HG03175 (cell line): ENCODE results near the gene HCN4.

Experiments used
- ATAC-seq: cut with Tn5 transposase; IDR thresholded peaks from one replicate; pipeline ENCODE4 v1.9.1; 2021; ENCODE audit warnings: mild to moderate bottlenecking, moderate library complexity; ENCODE audit not compliant: unreplicated experiment

HCN4 gene

GRCh38 chr15:73328149-73328820 lies 40.5 kb downstream of the HCN4 start:
- ATAC-seq, result no peak

- no peak for ATAC-seq
Measured at GRCh38 chr15:73326157-73326556, 42.6 kb downstream of the HCN4 start.

GRCh38 chr15:73325191-73325861 lies 43.4 kb downstream of the HCN4 start:
- ATAC-seq, result no peak

- no peak for ATAC-seq
Measured at GRCh38 chr15:73324496-73325170, 44.1 kb downstream of the HCN4 start.

DNA sequence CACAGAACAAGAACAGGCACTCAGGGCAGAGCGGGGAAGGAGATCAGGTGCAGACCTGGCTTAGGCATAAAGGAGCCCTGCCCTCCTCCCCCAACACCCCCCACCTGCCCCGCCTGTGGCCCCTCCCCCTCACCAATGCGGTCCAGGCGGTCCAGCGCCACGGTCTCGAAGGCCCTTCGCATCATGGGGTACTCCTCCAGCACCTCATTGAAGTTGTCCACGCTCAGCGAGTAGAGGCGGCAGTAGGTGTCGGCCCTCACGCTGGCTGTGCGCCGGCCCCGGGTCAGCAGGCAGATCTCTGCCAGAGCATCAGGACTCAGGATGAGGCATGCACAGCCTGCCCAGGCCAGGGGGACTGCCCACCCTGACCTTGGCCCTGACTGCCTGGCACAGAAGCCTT lies 44.8 kb downstream of the HCN4 start:
- ATAC-seq, result no peak

GRCh38 chr15:73323374-73323955 lies 45.3 kb downstream of the HCN4 start:
- ATAC-seq, result no peak

DNA sequence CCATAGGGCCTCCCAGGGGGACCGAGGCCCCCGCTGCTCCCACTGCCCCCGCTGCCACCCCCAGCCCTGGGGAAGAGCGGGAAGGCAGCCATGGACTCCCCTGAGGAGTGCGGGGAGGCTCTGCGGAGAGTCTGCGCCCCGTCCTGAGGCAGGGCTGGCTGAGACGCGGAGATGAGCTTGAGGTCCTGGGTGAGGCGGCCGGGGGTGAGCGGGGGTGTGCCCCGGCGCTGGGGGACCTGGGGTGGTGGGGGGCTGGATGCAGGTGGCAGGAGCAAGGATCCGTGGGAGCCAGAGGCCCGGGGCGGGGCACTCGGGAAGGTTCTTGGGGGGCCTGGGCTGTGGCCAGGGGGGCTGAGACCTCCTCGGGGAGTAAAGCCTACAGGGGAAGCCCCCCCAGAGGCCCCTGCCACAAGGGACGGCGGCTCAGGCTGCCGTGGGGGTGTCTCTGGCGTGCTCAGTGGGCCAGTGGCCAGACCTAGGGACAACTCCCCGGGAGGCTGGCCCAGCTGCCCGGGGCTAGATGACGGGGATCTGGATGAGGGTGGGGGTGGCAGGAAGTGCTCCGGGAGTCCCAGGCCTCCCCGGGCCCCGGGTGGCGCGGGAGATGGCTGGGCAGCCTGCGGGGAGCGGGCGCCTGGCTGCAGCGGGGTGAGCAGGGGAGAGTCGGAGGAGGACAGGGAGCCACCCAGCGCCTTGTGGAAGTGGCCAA lies 45.9 kb downstream of the HCN4 start:
- ATAC-seq, result no peak

- no peak for ATAC-seq
Measured at GRCh38 chr15:73321496-73322450, 47.0 kb downstream of the HCN4 start.

GRCh38 chr15:73320619-73321180 lies 48.1 kb downstream of the HCN4 start:
- no peak for ATAC-seq

GRCh38 chr15:73319460-73320245 lies 49.1 kb downstream of the HCN4 start:
- ATAC-seq, result no peak

DNA sequence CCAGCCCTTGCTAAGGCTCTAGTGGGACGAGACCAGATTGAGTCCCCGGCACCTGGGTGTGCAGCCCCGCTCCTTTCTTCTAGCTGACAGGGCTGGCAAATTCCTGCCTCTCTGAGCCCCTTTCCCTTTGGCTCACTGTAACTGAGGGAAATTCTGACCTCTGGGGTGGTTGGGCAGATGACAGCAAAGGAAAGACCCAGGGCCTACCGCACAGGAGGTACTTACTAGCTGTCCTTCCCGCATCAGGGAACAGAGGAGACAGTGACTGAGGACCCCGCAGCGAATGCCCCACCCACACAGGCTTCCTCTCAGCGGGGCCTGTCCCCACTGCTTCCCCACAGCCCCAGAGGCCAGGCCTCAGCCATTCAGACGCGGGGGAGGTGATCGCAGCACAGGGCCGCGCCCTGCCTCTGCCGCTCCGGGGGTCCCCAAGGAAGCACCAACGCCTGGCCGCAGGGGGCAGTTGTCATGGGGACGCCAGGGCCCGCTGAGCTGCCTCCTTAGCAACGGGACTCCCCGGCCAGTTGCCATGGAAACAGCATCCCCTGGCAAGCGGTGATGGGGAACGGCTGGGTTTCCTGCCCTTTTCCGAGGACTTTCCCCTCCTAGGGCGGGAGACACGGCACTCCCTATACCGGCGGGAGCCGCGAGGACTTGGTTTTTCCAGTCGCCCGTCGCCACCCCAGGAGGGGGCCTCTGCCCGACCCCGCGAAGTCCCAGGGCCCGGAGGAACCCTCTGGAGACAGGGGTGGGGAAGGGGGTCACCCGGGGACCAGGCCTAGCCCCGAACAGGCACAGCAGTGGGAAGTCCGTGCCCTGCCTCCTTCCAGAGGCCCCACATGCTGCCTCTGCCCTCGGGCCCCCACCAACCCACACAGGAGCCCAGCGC lies 50.1 kb downstream of the HCN4 start:
- ATAC-seq, result no peak

DNA sequence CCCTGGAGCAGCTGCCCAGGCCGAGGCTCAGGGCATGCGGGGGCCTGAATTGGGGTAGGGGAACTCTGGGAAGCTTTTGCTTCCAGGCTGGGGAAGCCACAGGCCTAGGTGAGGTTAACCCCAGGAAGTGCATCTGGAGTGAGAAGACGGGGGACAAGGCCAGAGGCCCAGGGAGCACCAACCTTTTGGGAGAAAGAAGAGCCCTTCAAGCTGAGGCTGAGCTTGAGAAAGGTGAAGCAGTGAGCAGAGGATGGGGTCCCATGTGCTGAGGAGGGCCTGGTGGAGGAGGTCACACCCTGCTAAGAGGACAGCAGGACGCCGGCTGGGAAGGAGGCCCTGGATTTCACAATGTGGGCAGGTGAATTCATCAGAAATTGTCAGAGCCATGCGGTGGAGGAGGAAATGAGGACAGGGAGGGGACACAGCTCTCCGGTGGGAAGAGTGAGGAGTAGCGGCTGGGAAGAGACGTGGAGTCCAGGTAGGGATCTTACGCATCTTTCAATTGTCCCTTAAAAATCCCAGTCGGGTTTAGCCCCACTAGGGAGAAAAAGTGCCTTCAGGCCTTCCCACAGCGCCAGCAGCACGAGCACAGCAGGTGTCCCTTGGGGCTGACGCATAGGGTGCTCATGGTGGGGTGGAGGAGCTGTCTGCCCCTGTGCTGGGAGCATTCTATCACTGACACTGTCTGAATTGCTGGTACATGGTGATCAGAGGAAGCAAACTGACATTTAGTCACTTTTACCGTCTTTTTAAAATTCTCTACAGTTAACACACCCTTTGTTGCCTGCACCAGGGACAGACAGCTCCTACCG lies 50.9 kb downstream of the HCN4 start:
- ATAC-seq, result no peak

DNA sequence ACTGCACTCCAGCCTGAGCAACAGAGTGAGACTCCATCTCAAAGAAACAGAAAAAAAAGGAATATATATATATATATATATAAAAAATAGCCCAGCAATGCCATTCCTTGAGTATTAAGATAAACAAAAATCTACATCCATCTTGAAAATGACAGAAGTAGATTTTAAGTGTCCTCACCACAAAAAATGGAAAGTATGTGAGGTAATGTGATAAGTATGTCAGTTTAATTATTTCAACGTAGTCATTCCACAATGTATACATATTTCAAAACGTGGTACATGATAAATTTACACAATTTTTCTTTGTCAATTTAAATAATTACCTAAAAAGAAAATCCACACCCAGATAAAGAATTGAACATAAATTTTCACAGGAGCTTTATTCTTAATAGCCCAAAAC lies 54.9 kb downstream of the HCN4 start:
- no peak for ATAC-seq

DNA sequence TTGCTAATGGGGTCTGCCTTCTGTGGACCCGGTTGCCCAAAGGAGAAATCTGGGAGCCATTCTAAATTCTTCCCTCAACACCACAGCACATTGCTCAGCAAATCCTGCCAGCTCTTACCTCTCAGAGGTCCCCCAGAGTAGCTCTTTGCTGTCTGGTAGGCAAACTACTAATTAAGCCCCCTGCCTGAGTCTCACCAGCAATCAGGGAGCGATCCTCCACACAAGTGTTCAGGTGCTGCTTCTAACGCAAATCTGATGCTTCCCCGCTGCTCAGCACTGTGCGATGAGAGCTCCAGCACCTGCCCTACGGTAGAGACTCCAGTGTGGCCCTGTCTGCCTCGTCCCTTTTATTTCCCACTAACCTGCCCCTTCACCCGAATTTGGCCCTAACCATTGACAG lies 60.5 kb downstream of the HCN4 start:
- ATAC-seq, result no peak

- ATAC-seq, result no peak
Measured at GRCh38 chr15:73305331-73306211, 63.2 kb downstream of the HCN4 start.

DNA sequence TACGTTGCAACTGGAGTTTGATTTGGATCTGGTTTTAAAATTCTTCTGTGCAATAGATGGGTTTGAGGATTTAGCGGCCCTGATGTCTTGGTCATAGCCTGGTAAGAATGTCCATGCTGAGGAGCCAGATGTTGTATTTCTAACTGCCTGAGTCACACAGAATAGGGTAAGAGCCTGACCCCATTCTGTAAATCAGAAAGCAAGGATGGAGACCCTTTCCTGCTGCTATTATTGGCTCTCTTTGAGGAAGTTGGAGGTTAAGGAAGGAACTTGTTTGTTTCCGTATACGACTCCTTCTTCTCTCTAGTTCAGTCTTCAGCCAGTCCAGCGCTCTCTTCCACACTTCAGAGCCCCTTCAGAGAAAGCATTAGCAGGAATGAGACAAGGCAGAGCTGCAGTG lies 65.1 kb downstream of the HCN4 start:
- no peak for ATAC-seq
